ENCODE measurements around the gene HDAC10. TPM values are rescaled to one million over a fixed set of nuclear protein-coding genes. Genes with fewer than 3 reads are reported as not detected.

Gene HDAC10
- total RNA-seq, 1 experiment from 2014 or later: 45.0 TPM

DNA sequence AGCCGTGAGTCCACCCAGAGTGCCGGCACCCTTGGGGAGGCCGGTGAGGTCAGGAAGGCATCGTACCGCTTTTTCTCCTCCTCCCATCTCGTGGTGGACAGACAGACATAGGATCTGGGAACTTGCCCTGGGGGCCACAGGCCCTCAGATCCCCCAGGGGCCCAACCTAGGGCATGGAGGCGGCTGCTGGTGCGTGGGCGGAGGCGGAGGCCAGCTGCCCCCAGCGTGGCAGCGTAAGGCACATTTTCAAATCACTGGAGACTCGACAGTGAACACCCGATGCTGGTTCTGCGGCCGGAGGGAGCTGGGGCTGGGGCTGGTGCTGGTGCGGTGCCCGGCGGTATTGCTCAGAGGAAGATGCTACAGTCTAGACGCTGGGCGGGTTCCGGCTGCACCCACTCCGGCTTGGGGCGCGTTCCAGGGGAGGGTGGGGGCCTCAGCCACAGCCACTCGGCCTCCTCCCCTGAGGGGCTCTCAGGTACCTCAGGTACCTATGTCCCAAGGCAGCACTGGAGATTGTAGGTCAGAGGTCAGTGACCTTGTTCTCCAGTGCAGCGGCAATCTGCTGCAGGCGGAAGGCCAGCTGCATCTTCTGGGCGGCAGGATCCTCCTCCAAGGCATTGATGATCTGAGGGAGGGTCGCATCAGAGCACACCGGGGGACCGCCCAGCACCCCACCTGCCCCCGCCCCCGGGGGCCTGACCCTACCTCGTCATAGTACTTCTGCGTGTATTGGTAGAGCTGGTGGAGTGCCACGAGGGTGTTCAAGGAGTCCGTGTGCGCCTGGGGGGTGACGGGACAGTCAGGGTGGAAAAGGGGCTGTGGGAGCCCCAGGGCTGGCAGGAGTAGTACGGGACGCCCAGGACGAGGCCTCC, 24.4 kb upstream of the HDAC10 start:
- WGBS (ENCODE audit: extremely low coverage, insufficient read length, low lambda C conversion rate): no CpG with 5 or more reads among the region's 43 CpGs
- peaks cover 5% of the 10 kb centered on the region for H3K23me2 ChIP-seq (ENCODE audit: insufficient read length, low read depth, low read length, poor library complexity, severe bottlenecking)
- Mint-ChIP-seq H3K27ac (no peak overlapping the region), H3K4me1 (peaks cover 2 to 8% of the 10 kb centered on the region in 2 experiments; a peak in 1 of 4 replicates), H3K9me3 (peaks cover 8 to 13% of the 10 kb centered on the region in 2 experiments), H3K4me3 (no peak overlapping the region), H3K36me3 (ENCODE audit: insufficient read depth in 1 of 3, low read depth in 3 of 3) (peaks cover 33 to 54% (median 50%) of the 10 kb centered on the region in 3 experiments), H3K27me3 (ENCODE audit: low read depth) (peaks cover 17% of the 10 kb centered on the region)
- H3K56ac ChIP-seq (ENCODE audit: insufficient read length, low read depth, low read length): no peak overlapping the region
- H3K9me3 ChIP-seq (ENCODE audit: control insufficient read depth, low read depth, low read length): no peaks in the 10 kb centered on the region
- no peak overlapping the region for H2BK20ac ChIP-seq (ENCODE audit: low read depth, low read length, poor library complexity, severe bottlenecking)
- H3K4ac ChIP-seq (ENCODE audit: low read depth, low read length): no peak overlapping the region
- H3K79me2 ChIP-seq (ENCODE audit: insufficient read depth, low read length): no peaks in the 10 kb centered on the region
- no peak overlapping the region for H4K91ac ChIP-seq (ENCODE audit: insufficient read length, low read depth, low read length)
- no peak overlapping the region for H2AFZ ChIP-seq (ENCODE audit: low read length)
- no peak overlapping the region for H2BK120ac ChIP-seq (ENCODE audit: low read depth, low read length, poor library complexity, severe bottlenecking)
- TF ChIP-seq, protein P1, sequence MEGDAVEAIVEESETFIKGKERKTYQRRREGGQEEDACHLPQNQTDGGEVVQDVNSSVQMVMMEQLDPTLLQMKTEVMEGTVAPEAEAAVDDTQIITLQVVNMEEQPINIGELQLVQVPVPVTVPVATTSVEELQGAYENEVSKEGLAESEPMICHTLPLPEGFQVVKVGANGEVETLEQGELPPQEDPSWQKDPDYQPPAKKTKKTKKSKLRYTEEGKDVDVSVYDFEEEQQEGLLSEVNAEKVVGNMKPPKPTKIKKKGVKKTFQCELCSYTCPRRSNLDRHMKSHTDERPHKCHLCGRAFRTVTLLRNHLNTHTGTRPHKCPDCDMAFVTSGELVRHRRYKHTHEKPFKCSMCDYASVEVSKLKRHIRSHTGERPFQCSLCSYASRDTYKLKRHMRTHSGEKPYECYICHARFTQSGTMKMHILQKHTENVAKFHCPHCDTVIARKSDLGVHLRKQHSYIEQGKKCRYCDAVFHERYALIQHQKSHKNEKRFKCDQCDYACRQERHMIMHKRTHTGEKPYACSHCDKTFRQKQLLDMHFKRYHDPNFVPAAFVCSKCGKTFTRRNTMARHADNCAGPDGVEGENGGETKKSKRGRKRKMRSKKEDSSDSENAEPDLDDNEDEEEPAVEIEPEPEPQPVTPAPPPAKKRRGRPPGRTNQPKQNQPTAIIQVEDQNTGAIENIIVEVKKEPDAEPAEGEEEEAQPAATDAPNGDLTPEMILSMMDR (conservative IDR thresholded peaks at IDR 0.05): no peak
- H2BK12ac ChIP-seq (ENCODE audit: insufficient read length, low read depth, low read length): no peak overlapping the region
- no peak for DNase-seq
- no peak overlapping the region for H3K27ac ChIP-seq (ENCODE audit: insufficient read length, low read depth, low read length)
- no peak overlapping the region for H2AK5ac ChIP-seq (ENCODE audit: insufficient read length, low read length)
- no peaks in the 10 kb centered on the region for H4K20me1 ChIP-seq (ENCODE audit: control insufficient read depth, insufficient read depth, insufficient read length)
- no peak overlapping the region for H3K23ac ChIP-seq (ENCODE audit: insufficient read length, low read depth, low read length)
- no peak overlapping the region for H4K5ac ChIP-seq (ENCODE audit: insufficient read length, low read depth, low read length)
- no peak overlapping the region for H3K18ac ChIP-seq (ENCODE audit: insufficient read length, low read depth, low read length)
- H2BK5ac ChIP-seq (ENCODE audit: insufficient read length, low read length): no peak overlapping the region
- no peak overlapping the region for H3K4me2 ChIP-seq (ENCODE audit: insufficient read depth, insufficient read length, low read length)
- no peaks in the 10 kb centered on the region; the same call in 1 of the 2 replicates for H3K27me3 ChIP-seq (ENCODE audit: insufficient read depth, low read length)
- H2BK15ac ChIP-seq (ENCODE audit: low read depth, low read length): no peak overlapping the region
- no peak overlapping the region for H4K8ac ChIP-seq (replicated peaks; ENCODE audit: insufficient read length, low read depth, low read length)
- H3K79me1 ChIP-seq (ENCODE audit: insufficient read depth, low read depth, low read length, poor library complexity, severe bottlenecking): no peaks in the 10 kb centered on the region
- no peak overlapping the region for H3T11ph ChIP-seq (ENCODE audit: low read length)
- H3K9ac ChIP-seq (ENCODE audit: extremely low read depth, insufficient read length, low read length): no peak overlapping the region
- no peaks in the 10 kb centered on the region for H3K4me1 ChIP-seq (ENCODE audit: insufficient read depth, low read length)
- no peak overlapping the region for H3K14ac ChIP-seq (ENCODE audit: insufficient read depth, low read length)

Data from H9 (cell line).